ENCODE data around the gene STARD7. TPM values are rescaled to one million over a fixed set of nuclear protein-coding genes. Genes with fewer than 3 reads are reported as not detected.

Gene STARD7
- total RNA-seq, 4 donors from 2014 or later: 78.4 to 120 (median 112) TPM

GRCh38 chr2:96202152-96202854, 6.3 kb downstream of the STARD7 start:
- Histone ChIP-seq H3K27me3 (no peaks in the 10 kb centered on the region), H3K4me3 (no peak overlapping the region), H3K4me1 (peaks cover 4 to 71% (median 16%) of the 10 kb centered on the region in 4 donors), H3K36me3 (no peaks in the 10 kb centered on the region), H3K27ac (peak overlapping the region in 1 of 4 donors; percentile 68), H3K9me3 (no peaks in the 10 kb centered on the region)
- TF ChIP-seq CTCF (IDR thresholded peaks at IDR 0.05): no peak
- no peak for TF ChIP-seq POLR2A (IDR thresholded peaks at IDR 0.05)
- no peak for DNase-seq

GRCh38 chr2:96201338-96201737, 7.3 kb downstream of the STARD7 start:
- Histone ChIP-seq H3K9me3 (no peaks in the 10 kb centered on the region), H3K36me3 (no peaks in the 10 kb centered on the region), H3K27ac (peak overlapping the region in 1 of 4 donors; percentile 15), H3K27me3 (no peaks in the 10 kb centered on the region), H3K4me3 (no peak overlapping the region), H3K4me1 (peaks cover 4 to 64% (median 14%) of the 10 kb centered on the region in 4 donors)
- TF ChIP-seq POLR2A (IDR thresholded peaks at IDR 0.05): no peak
- no peak for TF ChIP-seq CTCF (IDR thresholded peaks at IDR 0.05)
- no peak for DNase-seq

GRCh38 chr2:96198921-96199320, 9.7 kb downstream of the STARD7 start:
- no peak for DNase-seq
- peaks cover 0 to 14% (median 0%) of the 10 kb centered on the region in 3 donors for H3K36me3 ChIP-seq
- H3K4me3 ChIP-seq: no peak overlapping the region
- H3K27ac ChIP-seq: no peak overlapping the region
- no peak for TF ChIP-seq CTCF (IDR thresholded peaks at IDR 0.05)
- no peak for TF ChIP-seq POLR2A (IDR thresholded peaks at IDR 0.05)
- H3K27me3 ChIP-seq: no peaks in the 10 kb centered on the region
- H3K4me1 ChIP-seq: peaks cover 0 to 55% (median 9%) of the 10 kb centered on the region in 4 donors
- no peaks in the 10 kb centered on the region for H3K9me3 ChIP-seq

- DNase-seq: no peak
- Histone ChIP-seq H3K9me3 (no peaks in the 10 kb centered on the region), H3K4me3 (no peak overlapping the region), H3K36me3 (peaks cover 0 to 26% (median 0%) of the 10 kb centered on the region in 3 donors), H3K4me1 (peaks cover 0 to 44% (median 6%) of the 10 kb centered on the region in 4 donors), H3K27ac (no peak overlapping the region), H3K27me3 (no peaks in the 10 kb centered on the region)
- no peak for TF ChIP-seq POLR2A (IDR thresholded peaks at IDR 0.05)
- no peak for TF ChIP-seq CTCF (IDR thresholded peaks at IDR 0.05)
Measured at GRCh38 chr2:96197546-96198255, 10.9 kb downstream of the STARD7 start.

GRCh38 chr2:96195410-96196066, 13.1 kb downstream of the STARD7 start:
- Histone ChIP-seq H3K27ac (no peak overlapping the region), H3K4me1 (peaks cover 0 to 28% (median 0%) of the 10 kb centered on the region in 4 donors), H3K27me3 (no peaks in the 10 kb centered on the region), H3K9me3 (no peaks in the 10 kb centered on the region), H3K36me3 (peaks cover 0 to 48% (median 3%) of the 10 kb centered on the region in 3 donors), H3K4me3 (no peak overlapping the region)
- TF ChIP-seq POLR2A (IDR thresholded peaks at IDR 0.05) (no peak), CTCF (IDR thresholded peaks at IDR 0.05) (peak in 1 of 6 experiments; percentile 32)
- peak in 2 of 3 donors; percentile 58 to 72 for DNase-seq

All from Peyer's patch (tissue), 4 donors.